ENCODE results near the gene SPTA1. TPM values are rescaled to one million over a fixed set of nuclear protein-coding genes. Genes with fewer than 3 reads are reported as not detected.

The SPTA1 gene
- total RNA-seq, 1 experiment from 2014 or later, result 0.11 TPM

GRCh38 chr1:158607296-158607695, 79.2 kb downstream of the SPTA1 start:
- POLR2A ChIA-PET, result no interaction called here
- Mint-ChIP-seq H3K36me3 (no peaks in the 10 kb centered on the region), H3K9me3 (no peaks in the 10 kb centered on the region), H3K27ac (no peak overlapping the region), H3K4me3 (no peak overlapping the region), H3K27me3 (ENCODE audit: low read depth) (no peaks in the 10 kb centered on the region), H3K4me1 (peaks cover 3% of the 10 kb centered on the region; the same call in 1 of the 2 replicates)
- CTCF ChIA-PET, result no interaction called here
- peak; percentile 18 for DNase-seq (ENCODE audit: low spot score)
- peak; percentile 96 for ATAC-seq
- TF ChIP-seq CBFB (CRISPR knock-in tag; IDR thresholded peaks at IDR 0.05; ENCODE audit: low read depth) (no peak), ZNF396 (CRISPR knock-in tag; IDR thresholded peaks at IDR 0.05; ENCODE audit: borderline replicate concordance) (no peak), NFATC4 (CRISPR knock-in tag; IDR thresholded peaks at IDR 0.05) (no peak), JAZF1 (CRISPR knock-in tag; IDR thresholded peaks at IDR 0.05) (no peak), TCF7 (CRISPR knock-in tag; IDR thresholded peaks at IDR 0.05; ENCODE audit: low read depth) (no peak), SP1 (CRISPR knock-in tag; conservative IDR thresholded peaks at IDR 0.05) (no peak), GTF2I (CRISPR knock-in tag; conservative IDR thresholded peaks at IDR 0.05) (no peak), SMAD3 (CRISPR knock-in tag; IDR thresholded peaks at IDR 0.05; ENCODE audit: borderline replicate concordance) (no peak), RELA (CRISPR knock-in tag; IDR thresholded peaks at IDR 0.05; ENCODE audit: borderline replicate concordance) (no peak)

DNA sequence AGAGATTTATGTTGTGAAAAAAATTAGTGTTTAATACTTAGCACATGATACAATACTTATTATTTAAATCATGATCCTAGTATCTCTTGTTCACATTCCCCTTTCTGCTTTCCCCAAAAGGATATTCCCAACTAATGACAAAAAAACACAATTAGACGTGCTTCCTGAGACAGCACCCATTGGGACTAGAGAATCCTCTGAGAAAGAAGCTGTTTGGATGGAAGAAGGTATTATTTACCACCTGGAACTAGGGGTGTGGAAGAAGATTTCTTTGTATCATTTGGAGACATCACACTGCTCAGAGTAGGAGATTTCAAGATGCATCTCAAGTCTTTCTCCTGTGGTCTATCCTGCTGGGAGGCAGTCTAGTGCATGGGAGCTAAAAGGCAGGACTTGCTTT, 81.5 kb downstream of the SPTA1 start, which contains the start of gene OR10Z1:
TSS of gene OR10Z1 (plus strand) at position 301 of the 400 bp plus-strand sequence. CDS start 1,171 bp downstream, outside the sequence.
- DNase-seq (ENCODE audit: low spot score) (no peak), ATAC-seq (no peak)
- peaks cover 3% of the 10 kb centered on the region; the same call in 1 of the 2 replicates for H3K4me1 Mint-ChIP-seq
- TF ChIP-seq E2F5 (CRISPR knock-in tag; IDR thresholded peaks at IDR 0.05) (no peak), ERG (CRISPR knock-in tag; IDR thresholded peaks at IDR 0.05) (no peak), RORB (CRISPR knock-in tag; IDR thresholded peaks at IDR 0.05) (no peak), ZNF219 (CRISPR knock-in tag; IDR thresholded peaks at IDR 0.05; ENCODE audit: borderline replicate concordance) (no peak)
- no peaks in the 10 kb centered on the region for H3K36me3 Mint-ChIP-seq
- no peak within 1 kb of the TSS for H3K4me3 Mint-ChIP-seq
- H3K27ac Mint-ChIP-seq, result no peak within 1 kb of the TSS
- H3K27me3 Mint-ChIP-seq (ENCODE audit: low read depth), result no peaks in the 10 kb centered on the region
- ChIA-PET POLR2A (no interaction called here), CTCF (no interaction called here)
- H3K9me3 Mint-ChIP-seq, result no peaks in the 10 kb centered on the region

- ATAC-seq, result no peak
- peaks cover 11% of the 10 kb centered on the region for H3K36me3 Mint-ChIP-seq
- no peak for DNase-seq (ENCODE audit: low spot score)
- H3K4me3 Mint-ChIP-seq, result no peak overlapping the region
- POLR2A ChIA-PET, result no interaction called here
- H3K27me3 Mint-ChIP-seq (ENCODE audit: low read depth), result no peaks in the 10 kb centered on the region
- CTCF ChIA-PET, result no interaction called here
- H3K27ac Mint-ChIP-seq, result no peak overlapping the region
- peaks cover 20% of the 10 kb centered on the region for H3K9me3 Mint-ChIP-seq
- no peaks in the 10 kb centered on the region for H3K4me1 Mint-ChIP-seq
- TF ChIP-seq SMAD3 (CRISPR knock-in tag; IDR thresholded peaks at IDR 0.05; ENCODE audit: borderline replicate concordance) (no peak), ATF3 (CRISPR knock-in tag; conservative IDR thresholded peaks at IDR 0.05) (no peak), USF1 (CRISPR knock-in tag; IDR thresholded peaks at IDR 0.05) (no peak), JAZF1 (CRISPR knock-in tag; IDR thresholded peaks at IDR 0.05) (no peak), RELA (CRISPR knock-in tag; IDR thresholded peaks at IDR 0.05; ENCODE audit: borderline replicate concordance) (no peak), ZNF232 (CRISPR knock-in tag; IDR thresholded peaks at IDR 0.05) (no peak), ARID4B (CRISPR knock-in tag; IDR thresholded peaks at IDR 0.05; ENCODE audit: borderline replicate concordance) (no peak), ZNF396 (CRISPR knock-in tag; IDR thresholded peaks at IDR 0.05; ENCODE audit: borderline replicate concordance) (no peak), SMAD4 (CRISPR knock-in tag; IDR thresholded peaks at IDR 0.05) (no peak), ZBTB43 (CRISPR knock-in tag; IDR thresholded peaks at IDR 0.05) (no peak), ZNF219 (CRISPR knock-in tag; IDR thresholded peaks at IDR 0.05; ENCODE audit: borderline replicate concordance) (no peak)
- TF ChIP-seq, protein P1, sequence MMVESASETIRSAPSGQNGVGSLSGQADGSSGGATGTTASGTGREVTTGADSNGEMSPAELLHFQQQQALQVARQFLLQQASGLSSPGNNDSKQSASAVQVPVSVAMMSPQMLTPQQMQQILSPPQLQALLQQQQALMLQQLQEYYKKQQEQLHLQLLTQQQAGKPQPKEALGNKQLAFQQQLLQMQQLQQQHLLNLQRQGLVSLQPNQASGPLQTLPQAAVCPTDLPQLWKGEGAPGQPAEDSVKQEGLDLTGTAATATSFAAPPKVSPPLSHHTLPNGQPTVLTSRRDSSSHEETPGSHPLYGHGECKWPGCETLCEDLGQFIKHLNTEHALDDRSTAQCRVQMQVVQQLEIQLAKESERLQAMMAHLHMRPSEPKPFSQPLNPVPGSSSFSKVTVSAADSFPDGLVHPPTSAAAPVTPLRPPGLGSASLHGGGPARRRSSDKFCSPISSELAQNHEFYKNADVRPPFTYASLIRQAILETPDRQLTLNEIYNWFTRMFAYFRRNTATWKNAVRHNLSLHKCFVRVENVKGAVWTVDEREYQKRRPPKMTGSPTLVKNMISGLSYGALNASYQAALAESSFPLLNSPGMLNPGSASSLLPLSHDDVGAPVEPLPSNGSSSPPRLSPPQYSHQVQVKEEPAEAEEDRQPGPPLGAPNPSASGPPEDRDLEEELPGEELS (CRISPR knock-in tag; IDR thresholded peaks at IDR 0.05), result no peak
Observed at GRCh38 chr1:158600735-158601134, 85.8 kb downstream of the SPTA1 start.
